GM20000 (cell line): ENCODE measurements around the gene PLEKHH1.
A peak's percentile ranks its signal among the peaks of the same experiment; 100 is the strongest.

Experiments
- DNase-seq: peaks from one replicate; pipeline ENCODE4 v3.0.0; 2012; ENCODE audit warnings: low spot score
- TF ChIP-seq, protein P1 (sequence below): IDR thresholded peaks from 2 replicates; pipeline ENCODE4 v1.5.1; 2012; ENCODE audit warnings: mild to moderate bottlenecking, control low read depth; ENCODE audit errors: extremely low read depth, missing control alignments

Gene PLEKHH1

GRCh38 chr14:67510121-67510520 lies 23.0 kb upstream of the PLEKHH1 start:
- DNase-seq: no peak
- TF ChIP-seq, protein P1, sequence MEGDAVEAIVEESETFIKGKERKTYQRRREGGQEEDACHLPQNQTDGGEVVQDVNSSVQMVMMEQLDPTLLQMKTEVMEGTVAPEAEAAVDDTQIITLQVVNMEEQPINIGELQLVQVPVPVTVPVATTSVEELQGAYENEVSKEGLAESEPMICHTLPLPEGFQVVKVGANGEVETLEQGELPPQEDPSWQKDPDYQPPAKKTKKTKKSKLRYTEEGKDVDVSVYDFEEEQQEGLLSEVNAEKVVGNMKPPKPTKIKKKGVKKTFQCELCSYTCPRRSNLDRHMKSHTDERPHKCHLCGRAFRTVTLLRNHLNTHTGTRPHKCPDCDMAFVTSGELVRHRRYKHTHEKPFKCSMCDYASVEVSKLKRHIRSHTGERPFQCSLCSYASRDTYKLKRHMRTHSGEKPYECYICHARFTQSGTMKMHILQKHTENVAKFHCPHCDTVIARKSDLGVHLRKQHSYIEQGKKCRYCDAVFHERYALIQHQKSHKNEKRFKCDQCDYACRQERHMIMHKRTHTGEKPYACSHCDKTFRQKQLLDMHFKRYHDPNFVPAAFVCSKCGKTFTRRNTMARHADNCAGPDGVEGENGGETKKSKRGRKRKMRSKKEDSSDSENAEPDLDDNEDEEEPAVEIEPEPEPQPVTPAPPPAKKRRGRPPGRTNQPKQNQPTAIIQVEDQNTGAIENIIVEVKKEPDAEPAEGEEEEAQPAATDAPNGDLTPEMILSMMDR: no peak

DNA sequence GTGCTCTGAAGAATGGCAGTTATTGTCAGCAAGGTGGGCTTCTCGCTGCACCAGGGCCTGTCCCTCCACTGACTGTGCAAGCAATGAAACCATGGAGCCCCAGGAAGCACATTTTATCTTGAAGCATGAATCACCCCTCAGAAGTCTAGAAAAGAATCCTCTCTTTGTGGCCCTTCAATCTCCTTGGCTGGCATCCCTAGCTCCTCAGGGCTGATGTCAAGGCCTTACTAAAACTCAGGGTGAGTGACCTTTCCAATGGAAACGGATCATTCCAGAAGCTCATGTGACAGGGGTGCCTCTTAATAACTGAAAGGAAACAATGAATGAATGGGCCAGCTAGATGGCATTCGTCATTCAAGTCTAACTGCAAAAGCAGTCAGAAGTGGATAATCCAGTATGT lies 22.3 kb upstream of the PLEKHH1 start:
- TF ChIP-seq, protein P1: no peak
- no peak for DNase-seq

GRCh38 chr14:67512463-67513310 lies 20.4 kb upstream of the PLEKHH1 start:
- no peak for DNase-seq
- TF ChIP-seq, protein P1: no peak

DNA sequence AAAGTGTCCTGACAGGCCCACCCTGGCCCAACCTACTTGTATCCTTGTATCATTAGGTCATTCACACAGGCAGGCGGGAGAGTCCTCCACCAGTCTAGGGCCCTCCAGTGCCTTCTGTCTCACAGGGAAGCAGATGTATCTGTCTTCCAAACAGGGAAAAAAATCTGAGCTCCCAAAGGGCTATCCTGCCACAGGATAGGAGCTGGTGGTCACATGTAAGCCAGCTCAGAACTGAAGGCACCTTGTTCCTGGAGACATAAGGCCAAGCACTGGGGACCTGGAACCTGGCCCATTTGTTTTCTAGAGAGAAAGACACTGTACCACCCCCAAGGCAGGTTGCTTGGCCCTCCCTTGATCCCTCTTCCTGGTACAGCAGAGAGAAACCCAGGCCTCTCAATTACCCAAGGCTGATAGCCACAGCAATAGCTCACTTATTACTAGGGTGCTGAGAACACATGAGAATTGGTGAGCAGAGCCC lies 19.4 kb upstream of the PLEKHH1 start:
- no peak for DNase-seq
- TF ChIP-seq, protein P1: no peak

DNA sequence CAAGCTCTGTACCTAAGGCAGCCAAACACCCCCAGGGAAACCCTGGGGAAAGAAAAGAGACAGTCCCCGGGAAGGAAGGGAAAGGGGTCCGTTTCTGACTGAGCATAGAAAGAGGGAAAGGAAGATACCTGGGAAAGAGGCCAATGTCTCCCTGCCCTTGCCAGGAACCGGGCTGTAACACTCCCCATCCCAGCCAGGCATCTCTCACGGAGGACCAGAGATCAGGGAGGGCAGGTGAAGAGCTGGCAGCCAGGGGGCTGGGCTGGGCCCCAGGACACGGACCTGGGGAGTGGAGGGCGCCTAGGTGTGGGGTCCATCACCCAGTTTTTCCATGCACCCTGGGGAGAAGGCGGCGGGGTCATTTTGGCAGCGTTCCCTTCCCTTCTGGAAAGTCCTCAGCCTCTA lies 18.9 kb upstream of the PLEKHH1 start:
- DNase-seq: no peak
- TF ChIP-seq, protein P1: no peak

GRCh38 chr14:67514650-67515385 lies 18.3 kb upstream of the PLEKHH1 start:
- DNase-seq: peak; percentile 79
- TF ChIP-seq, protein P1: no peak

- TF ChIP-seq, protein P1: no peak
- DNase-seq: peak; percentile 82
Observed at GRCh38 chr14:67515386-67516079, 17.6 kb upstream of the PLEKHH1 start.
